Measurements from ENCODE around the gene SAMD10. TPM values are rescaled to one million over a fixed set of nuclear protein-coding genes. Genes with fewer than 3 reads are reported as not detected.
A peak's percentile ranks its signal among the peaks of the same experiment; 100 is the strongest.

Gene SAMD10
- total RNA-seq, 4 donors from 2014 or later = 0.62 to 4.6 (median 1.9) TPM

- Histone ChIP-seq H3K4me1 (peaks cover 2 to 84% (median 54%) of the 10 kb centered on the region in 3 donors), H3K4me3 (no peak overlapping the region), H3K27ac (peak overlapping the region in 3 of 4 donors; percentile 95 to 97 (median 95)), H3K9me3 (no peaks in the 10 kb centered on the region), H3K36me3 (peaks cover 0 to 37% of the 10 kb centered on the region in 2 donors), H3K27me3 (no peaks in the 10 kb centered on the region)
- TF ChIP-seq POLR2A (IDR thresholded peaks at IDR 0.05) (no peak), EP300 (IDR thresholded peaks at IDR 0.05) (no peak), POLR2AphosphoS5 (IDR thresholded peaks at IDR 0.05) (no peak)
- TF ChIP-seq, protein P1, sequence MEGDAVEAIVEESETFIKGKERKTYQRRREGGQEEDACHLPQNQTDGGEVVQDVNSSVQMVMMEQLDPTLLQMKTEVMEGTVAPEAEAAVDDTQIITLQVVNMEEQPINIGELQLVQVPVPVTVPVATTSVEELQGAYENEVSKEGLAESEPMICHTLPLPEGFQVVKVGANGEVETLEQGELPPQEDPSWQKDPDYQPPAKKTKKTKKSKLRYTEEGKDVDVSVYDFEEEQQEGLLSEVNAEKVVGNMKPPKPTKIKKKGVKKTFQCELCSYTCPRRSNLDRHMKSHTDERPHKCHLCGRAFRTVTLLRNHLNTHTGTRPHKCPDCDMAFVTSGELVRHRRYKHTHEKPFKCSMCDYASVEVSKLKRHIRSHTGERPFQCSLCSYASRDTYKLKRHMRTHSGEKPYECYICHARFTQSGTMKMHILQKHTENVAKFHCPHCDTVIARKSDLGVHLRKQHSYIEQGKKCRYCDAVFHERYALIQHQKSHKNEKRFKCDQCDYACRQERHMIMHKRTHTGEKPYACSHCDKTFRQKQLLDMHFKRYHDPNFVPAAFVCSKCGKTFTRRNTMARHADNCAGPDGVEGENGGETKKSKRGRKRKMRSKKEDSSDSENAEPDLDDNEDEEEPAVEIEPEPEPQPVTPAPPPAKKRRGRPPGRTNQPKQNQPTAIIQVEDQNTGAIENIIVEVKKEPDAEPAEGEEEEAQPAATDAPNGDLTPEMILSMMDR (IDR thresholded peaks at IDR 0.05) = no peak
- ATAC-seq = peak; percentile 2
- WGBS, 2 donors (ENCODE audit: low coverage in 1 of 2) = 0 to 10% methylated on average over 2 to 4 of the region's 27 CpGs
Observed at GRCh38 chr20:63947638-63948456, 31.6 kb downstream of the SAMD10 start.

DNA sequence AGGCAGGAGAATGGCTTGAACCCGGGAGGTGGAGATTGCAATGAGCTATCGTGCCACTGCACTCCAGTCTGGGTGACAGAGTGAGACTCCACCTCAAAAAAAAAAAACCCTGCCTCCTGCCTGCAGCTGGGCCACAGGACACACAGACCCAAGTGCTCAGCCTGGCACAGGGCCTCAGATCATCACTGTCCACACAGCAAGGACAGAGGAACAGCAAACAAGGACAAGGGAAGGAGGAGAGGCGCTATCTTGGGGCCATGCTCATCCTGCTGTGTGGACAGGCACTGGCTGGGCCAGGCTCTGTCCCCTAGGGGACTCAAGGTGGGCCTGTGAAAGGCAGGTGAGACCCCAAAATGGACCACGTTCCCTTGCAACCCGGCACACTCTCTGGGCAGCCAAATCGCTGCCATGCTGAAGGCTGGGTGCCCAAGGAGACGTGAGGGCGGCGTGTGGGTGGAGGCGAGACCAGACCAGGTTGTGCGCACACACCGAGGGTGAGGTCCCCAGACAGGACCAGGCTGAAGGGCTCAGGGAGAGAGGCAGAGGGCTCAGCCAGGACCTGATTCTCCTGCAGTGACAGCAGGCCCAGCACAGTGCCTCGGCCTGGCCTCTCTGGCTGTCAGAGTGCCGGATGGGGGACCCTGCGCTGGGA lies 32.3 kb downstream of the SAMD10 start:
- Histone ChIP-seq H3K36me3 (peaks cover 0 to 42% of the 10 kb centered on the region in 2 donors), H3K4me3 (no peak overlapping the region), H3K4me1 (peaks cover 2 to 83% (median 48%) of the 10 kb centered on the region in 3 donors), H3K27ac (peak overlapping the region in 3 of 4 donors; percentile 95 to 97 (median 95)), H3K9me3 (no peaks in the 10 kb centered on the region), H3K27me3 (no peaks in the 10 kb centered on the region)
- TF ChIP-seq POLR2A (IDR thresholded peaks at IDR 0.05) = no peak
- TF ChIP-seq, protein P1 (IDR thresholded peaks at IDR 0.05) = no peak
- no peak for TF ChIP-seq POLR2AphosphoS5 (IDR thresholded peaks at IDR 0.05)
- no peak for TF ChIP-seq EP300 (IDR thresholded peaks at IDR 0.05)
- WGBS, 2 donors (ENCODE audit: low coverage in 1 of 2) = 63 to 65% methylated on average over 2 to 7 of the region's 15 CpGs
- no peak for ATAC-seq

- H3K4me1 ChIP-seq = peaks cover 2 to 80% (median 39%) of the 10 kb centered on the region in 3 donors
- 40 to 84% methylated on average over 1 to 5 of the region's 39 CpGs for WGBS, 2 donors (ENCODE audit: low coverage in 1 of 2)
- TF ChIP-seq POLR2AphosphoS5 (IDR thresholded peaks at IDR 0.05) (no peak), POLR2A (IDR thresholded peaks at IDR 0.05) (no peak), EP300 (IDR thresholded peaks at IDR 0.05) (no peak)
- TF ChIP-seq, protein P1 (IDR thresholded peaks at IDR 0.05) = no peak
- no peak overlapping the region for H3K4me3 ChIP-seq
- H3K27me3 ChIP-seq = no peaks in the 10 kb centered on the region
- no peaks in the 10 kb centered on the region for H3K9me3 ChIP-seq
- ATAC-seq = no peak
- peaks cover 0 to 45% of the 10 kb centered on the region in 2 donors for H3K36me3 ChIP-seq
- peak overlapping the region in 2 of 4 donors; percentile 95 for H3K27ac ChIP-seq
Observed at GRCh38 chr20:63945921-63946920, 33.2 kb downstream of the SAMD10 start.

- no peaks in the 10 kb centered on the region for H3K9me3 ChIP-seq
- H3K4me3 ChIP-seq = no peak overlapping the region
- peaks cover 0 to 56% of the 10 kb centered on the region in 2 donors for H3K36me3 ChIP-seq
- ATAC-seq = no peak
- TF ChIP-seq, protein P1 (IDR thresholded peaks at IDR 0.05) = no peak
- TF ChIP-seq POLR2A (IDR thresholded peaks at IDR 0.05) = no peak
- TF ChIP-seq EP300 (IDR thresholded peaks at IDR 0.05) = no peak
- no peak for TF ChIP-seq POLR2AphosphoS5 (IDR thresholded peaks at IDR 0.05)
- no peaks in the 10 kb centered on the region for H3K27me3 ChIP-seq
- 76% methylated on average over 5 of the region's 17 CpGs; no CpG with 5 or more reads in 1 of the 2 donors for WGBS, 2 donors (ENCODE audit: low coverage in 1 of 2)
- H3K27ac ChIP-seq = peak overlapping the region in 1 of 4 donors; percentile 75
- H3K4me1 ChIP-seq = peaks cover 0 to 69% (median 28%) of the 10 kb centered on the region in 3 donors
Observed at GRCh38 chr20:63945031-63945658, 34.3 kb downstream of the SAMD10 start.
